Upper lobe of left lung (tissue), 4 donors: ENCODE measurements around the gene GABBR2.

Source experiments
- POLR2A ChIP-seq, 4 donors: fragments of 450-650 bp; IDR thresholded peaks; one replicate each; pipeline ENCODE4 v1.5.1; 2016 to 2017; ENCODE audit warnings: antibody characterized with exemption in 4 of 4, mild to moderate bottlenecking in 2 of 4
- TF ChIP-seq, protein P1 (sequence below), 6 experiments: fragments of 450-650 bp in 4 of 6; fragments of 200-600 bp in 2 of 6; sonication (generic) in 2 of 6; IDR thresholded peaks; one replicate each; pipeline ENCODE4 v1.5.1; 2016 to 2019; ENCODE audit warnings: antibody characterized with exemption in 6 of 6

DNA sequence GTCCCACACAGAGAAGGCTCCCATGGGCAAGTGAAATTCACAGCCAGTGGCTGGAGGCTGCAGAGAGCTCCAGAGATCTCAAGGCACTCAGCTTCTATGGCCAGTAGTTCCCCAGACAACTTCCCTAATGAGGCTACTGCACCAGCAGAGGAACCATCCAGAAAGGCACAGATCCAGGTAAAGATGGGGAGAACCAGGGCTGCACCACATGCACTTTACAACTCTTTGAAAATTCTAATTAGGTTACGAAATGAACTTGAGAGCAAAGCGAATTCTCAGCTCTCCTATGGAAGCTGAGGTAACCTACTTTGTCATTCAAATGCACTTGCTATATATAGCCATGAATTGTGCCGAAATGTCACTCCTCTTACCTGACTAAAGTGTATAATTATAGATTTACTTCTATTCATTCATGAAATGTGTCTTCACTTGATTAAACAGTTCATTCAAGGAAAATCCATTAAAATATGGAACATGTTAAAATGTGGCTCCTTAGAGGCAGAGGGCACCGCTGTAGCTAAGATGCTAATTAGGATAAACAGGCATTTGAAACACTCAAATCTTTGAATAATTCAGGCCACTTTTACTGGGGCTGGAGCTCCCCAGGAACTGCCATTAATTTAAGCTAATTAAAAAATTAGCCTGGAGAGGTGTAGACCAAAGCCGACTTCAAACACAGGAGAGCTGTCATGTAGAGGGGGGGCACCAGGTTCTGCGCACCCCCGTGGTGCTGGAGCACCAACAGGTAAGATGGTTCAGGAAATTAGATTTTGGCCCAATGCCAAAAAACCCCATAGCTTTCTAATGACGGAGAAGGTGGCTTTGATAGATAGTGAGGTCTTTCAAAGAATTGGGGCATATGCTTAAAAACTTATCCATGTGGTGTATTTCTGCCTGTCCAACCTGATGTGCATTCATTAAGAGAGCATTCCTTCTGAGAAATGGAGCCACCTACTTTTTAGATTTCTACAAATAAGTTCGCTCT is 204.1 kb downstream of the GABBR2 start:
- TF ChIP-seq, protein P1, sequence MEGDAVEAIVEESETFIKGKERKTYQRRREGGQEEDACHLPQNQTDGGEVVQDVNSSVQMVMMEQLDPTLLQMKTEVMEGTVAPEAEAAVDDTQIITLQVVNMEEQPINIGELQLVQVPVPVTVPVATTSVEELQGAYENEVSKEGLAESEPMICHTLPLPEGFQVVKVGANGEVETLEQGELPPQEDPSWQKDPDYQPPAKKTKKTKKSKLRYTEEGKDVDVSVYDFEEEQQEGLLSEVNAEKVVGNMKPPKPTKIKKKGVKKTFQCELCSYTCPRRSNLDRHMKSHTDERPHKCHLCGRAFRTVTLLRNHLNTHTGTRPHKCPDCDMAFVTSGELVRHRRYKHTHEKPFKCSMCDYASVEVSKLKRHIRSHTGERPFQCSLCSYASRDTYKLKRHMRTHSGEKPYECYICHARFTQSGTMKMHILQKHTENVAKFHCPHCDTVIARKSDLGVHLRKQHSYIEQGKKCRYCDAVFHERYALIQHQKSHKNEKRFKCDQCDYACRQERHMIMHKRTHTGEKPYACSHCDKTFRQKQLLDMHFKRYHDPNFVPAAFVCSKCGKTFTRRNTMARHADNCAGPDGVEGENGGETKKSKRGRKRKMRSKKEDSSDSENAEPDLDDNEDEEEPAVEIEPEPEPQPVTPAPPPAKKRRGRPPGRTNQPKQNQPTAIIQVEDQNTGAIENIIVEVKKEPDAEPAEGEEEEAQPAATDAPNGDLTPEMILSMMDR (IDR thresholded peaks at IDR 0.05): no peak
- TF ChIP-seq POLR2A (IDR thresholded peaks at IDR 0.05): no peak
